Left lung (tissue), 10 donors: ENCODE results near the gene COG2. TPM values are rescaled to one million over a fixed set of nuclear protein-coding genes. Genes with fewer than 3 reads are reported as not detected.

Experiments
- ATAC-seq: fragments of 200-7000 bp; cut with Tn5 transposase; one replicate; pipeline ENCODE4 v1.9.1; 2020; ENCODE audit warnings: moderate library complexity
- DNase-seq, 4 donors: peaks; one replicate each; pipeline ENCODE4 v3.0.0-alpha.2; 2013 to 2020
- H3K27ac ChIP-seq, 2 donors: fragments of 200-600 bp; sonication (generic) in 1 of 2; one replicate each; pipeline versions ENCODE4 v1.5.0 to v1.8.0; 2020 to 2021
- H3K27me3 ChIP-seq, 2 donors: fragments of 200-600 bp; sonication (generic) in 1 of 2; one replicate each; pipeline versions ENCODE4 v1.5.0 to v1.8.0; 2020 to 2021
- H3K36me3 ChIP-seq, 2 donors: fragments of 200-600 bp; sonication (generic) in 1 of 2; one replicate each; pipeline versions ENCODE4 v1.5.0 to v1.8.0; 2020 to 2021
- H3K4me1 ChIP-seq, 2 donors: fragments of 200-600 bp; one replicate each; pipeline ENCODE4 v1.8.0; 2021
- H3K4me3 ChIP-seq, 2 donors: fragments of 200-600 bp; sonication (generic) in 1 of 2; one replicate each; pipeline versions ENCODE4 v1.5.0 to v1.8.0; 2020 to 2021; ENCODE audit warnings: mild to moderate bottlenecking in 1 of 2
- H3K9me3 ChIP-seq, 2 donors: fragments of 200-600 bp; sonication (generic) in 1 of 2; one replicate each; pipeline versions ENCODE4 v1.5.0 to v1.8.0; 2020 to 2021
- CTCF ChIP-seq, 2 donors: fragments of 200-600 bp; sonication (generic) in 1 of 2; IDR thresholded peaks; one replicate each; pipeline versions ENCODE4 v1.5.0 to v1.8.0; 2021; ENCODE audit warnings: antibody characterized with exemption in 2 of 2
- intact Hi-C, 2 donors: fragments of 100-400 bp; cut with DNase I; formaldehyde crosslinking; loops; one replicate each; pipeline versions ENCODE4 v1.11.2 to v1.14.2; 2022
- polyA plus RNA-seq, 6 donors: library from polyadenylated mRNA; unstranded; fragments of 120-200 nt; gene quantifications; one replicate each; pipeline ENCODE4 v1.2.1, GENCODE V29; 2013; ENCODE audit not compliant: insufficient read length in 6 of 6
- total RNA-seq, 2 donors: library from RNA; stranded (reverse); fragmentation: NEBNext Ultra II Directional; extraction: Animal tissue kit (Norgen Biotek cat#: 25700); gene quantifications; one replicate each; pipeline ENCODE4 v1.2.1, GENCODE V29; 2021
- donor health status: DM: no; HTN: yes; CAD: no.
- donor health status: DM: no; HTN: no; CAD: no.

COG2 gene
- total and polyA plus RNA-seq, 8 donors: 26.1 to 33.4 (median 27.2) TPM

- Histone ChIP-seq H3K4me1 (peaks cover 5 to 12% of the 10 kb centered on the region in 2 donors), H3K27me3 (no peaks in the 10 kb centered on the region), H3K4me3 (no peak overlapping the region), H3K27ac (no peak overlapping the region), H3K9me3 (no peaks in the 10 kb centered on the region), H3K36me3 (peaks cover 0 to 77% of the 10 kb centered on the region in 2 donors)
- TF ChIP-seq CTCF (IDR thresholded peaks at IDR 0.05): no peak
- intact Hi-C loops: no loop called here
- ATAC-seq: no peak
- no peak for DNase-seq
These were observed 36.9 kb downstream of the COG2 start for GRCh38 chr1:230679192-230679591.

GRCh38 chr1:230679825-230680224 lies 37.5 kb downstream of the COG2 start:
- DNase-seq: no peak
- intact Hi-C loops: no loop called here
- Histone ChIP-seq H3K36me3 (peaks cover 0 to 80% of the 10 kb centered on the region in 2 donors), H3K27me3 (no peaks in the 10 kb centered on the region), H3K4me1 (peaks cover 5 to 12% of the 10 kb centered on the region in 2 donors), H3K27ac (no peak overlapping the region), H3K9me3 (no peaks in the 10 kb centered on the region), H3K4me3 (no peak overlapping the region)
- no peak for ATAC-seq
- no peak for TF ChIP-seq CTCF (IDR thresholded peaks at IDR 0.05)

- DNase-seq (no peak), ATAC-seq (no peak)
- Histone ChIP-seq H3K27me3 (no peaks in the 10 kb centered on the region), H3K27ac (no peak overlapping the region), H3K4me3 (no peak overlapping the region), H3K9me3 (no peaks in the 10 kb centered on the region), H3K36me3 (peaks cover 0 to 80% of the 10 kb centered on the region in 2 donors), H3K4me1 (peaks cover 5 to 12% of the 10 kb centered on the region in 2 donors)
- intact Hi-C loops: no loop called here
- no peak for TF ChIP-seq CTCF (IDR thresholded peaks at IDR 0.05)
These were observed 38.2 kb downstream of the COG2 start for GRCh38 chr1:230680300-230681025.

GRCh38 chr1:230681599-230681998 lies 39.3 kb downstream of the COG2 start:
- intact Hi-C loops: no loop called here

More at GRCh38 chr1:230681599-230681998, 39.3 kb downstream of the COG2 start:
- H3K36me3 ChIP-seq: peaks cover 0 to 80% of the 10 kb centered on the region in 2 donors
- DNase-seq (peak in 2 of 4 donors; percentile 36 to 66), ATAC-seq (peak; percentile 85)
- H3K4me1 ChIP-seq: peaks cover 5 to 12% of the 10 kb centered on the region in 2 donors
- H3K27ac ChIP-seq: no peak overlapping the region
- no peak overlapping the region for H3K4me3 ChIP-seq
- no peaks in the 10 kb centered on the region for H3K9me3 ChIP-seq
- no peaks in the 10 kb centered on the region for H3K27me3 ChIP-seq
- no peak for TF ChIP-seq CTCF (IDR thresholded peaks at IDR 0.05)
